Esophagus muscularis mucosa (tissue), 4 donors: Measurements from ENCODE around the gene MCM7. TPM values are rescaled to one million over a fixed set of nuclear protein-coding genes. Genes with fewer than 3 reads are reported as not detected.

Experiments used
- DNase-seq: peaks from one replicate; pipeline ENCODE4 v3.0.0-alpha.2; 2017; ENCODE audit errors: extremely low spot score
- H3K27ac ChIP-seq, 4 donors: fragments of 200-600 bp; sonication (generic); replicated peaks in 1 of 4; 1 replicate in 3 of 4; 2 replicates in 1 of 4; pipeline ENCODE4 v1.5.1; 2016 to 2019; ENCODE audit warnings: mild to moderate bottlenecking in 1 of 4
- H3K27me3 ChIP-seq, 4 donors: fragments of 200-600 bp; sonication (generic); one replicate each; pipeline versions ENCODE4 v1.5.1 to v1.6.0; 2016 to 2019
- H3K36me3 ChIP-seq, 4 donors: fragments of 200-600 bp; sonication (generic); one replicate each; pipeline ENCODE4 v1.5.1; 2016 to 2019
- H3K4me1 ChIP-seq, 4 donors: fragments of 200-600 bp; sonication (generic); one replicate each; pipeline ENCODE4 v1.5.1; 2016 to 2019
- H3K4me3 ChIP-seq, 4 donors: fragments of 200-600 bp; sonication (generic); 1 replicate in 2 of 4; 2 replicates in 2 of 4; pipeline ENCODE4 v1.5.1; 2016 to 2019; ENCODE audit warnings: mild to moderate bottlenecking in 4 of 4, moderate library complexity in 1 of 4
- H3K9me3 ChIP-seq, 4 donors: fragments of 200-600 bp; sonication (generic); 1 replicate in 3 of 4; 2 replicates in 1 of 4; pipeline ENCODE4 v1.5.1; 2016 to 2019
- CTCF ChIP-seq, 3 experiments: fragments of 200-600 bp in 2 of 3; fragments of 450-650 bp in 1 of 3; sonication (generic) in 2 of 3; IDR thresholded peaks; one replicate each; pipeline ENCODE4 v1.5.1; 2017 to 2019; ENCODE audit warnings: antibody characterized with exemption in 3 of 3, mild to moderate bottlenecking in 2 of 3, moderate library complexity in 1 of 3
- EP300 ChIP-seq: sonication (generic); formaldehyde crosslinking; IDR thresholded peaks from one replicate; pipeline ENCODE4 v1.6.1; 2017; ENCODE audit warnings: antibody characterized with exemption
- POLR2A ChIP-seq: fragments of 450-650 bp; IDR thresholded peaks from one replicate; pipeline ENCODE4 v1.6.1; 2017; ENCODE audit warnings: antibody characterized with exemption, moderate library complexity, mild to moderate bottlenecking, low read depth
- POLR2AphosphoS5 ChIP-seq, 2 donors: sonication (generic); formaldehyde crosslinking; IDR thresholded peaks; one replicate each; pipeline ENCODE4 v1.6.1; 2017; ENCODE audit warnings: antibody characterized with exemption in 2 of 2
- WGBS: methylation state at CpG from one replicate; pipeline ENCODE4 v1.1.5; 2018; 5-methylcytosine and 5-hydroxymethylcytosine counted together
- intact Hi-C: fragments of 100-400 bp; cut with DNase I; formaldehyde crosslinking; loops from one replicate; pipeline ENCODE4 v1.15.1; 2023
- total RNA-seq, 4 donors: library from RNA; depleted of rRNA; stranded (reverse); fragments of >200 nt; gene quantifications; one replicate each; pipeline versions ENCODE4 v1.1.0 to v1.2.1, GENCODE V29; 2016

Gene MCM7
- total RNA-seq, 4 donors from 2014 or later: 35.3 to 60.3 (median 41.1) TPM

- Histone ChIP-seq H3K36me3 (peaks cover 48 to 85% (median 82%) of the 10 kb centered on the region in 4 donors), H3K4me3 (no peak overlapping the region), H3K4me1 (peaks cover 14 to 17% (median 15%) of the 10 kb centered on the region in 4 donors), H3K9me3 (no peaks in the 10 kb centered on the region), H3K27me3 (no peaks in the 10 kb centered on the region), H3K27ac (no peak overlapping the region)
- TF ChIP-seq POLR2A: no peak
- no peak for TF ChIP-seq EP300
- TF ChIP-seq POLR2AphosphoS5 (IDR thresholded peaks at IDR 0.05): no peak
- TF ChIP-seq CTCF (IDR thresholded peaks at IDR 0.05): no peak
- DNase-seq: no peak
- intact Hi-C loops: no loop called here
- WGBS: 89% methylated on average over 11 of the region's 11 CpGs
Observed at GRCh38 chr7:100061518-100062193, 39.5 kb downstream of the MCM7 start.

- Histone ChIP-seq H3K9me3 (no peaks in the 10 kb centered on the region), H3K4me3 (no peak overlapping the region), H3K4me1 (no peaks in the 10 kb centered on the region), H3K27ac (no peak overlapping the region), H3K27me3 (no peaks in the 10 kb centered on the region), H3K36me3 (peaks cover 44 to 85% (median 75%) of the 10 kb centered on the region in 4 donors)
- DNase-seq: no peak
- TF ChIP-seq EP300 (no peak), CTCF (IDR thresholded peaks at IDR 0.05) (no peak), POLR2AphosphoS5 (IDR thresholded peaks at IDR 0.05) (no peak), POLR2A (no peak)
- intact Hi-C loops: no loop called here
- WGBS: 84% methylated on average over 5 of the region's 5 CpGs
Observed at GRCh38 chr7:100059251-100059739, 41.9 kb downstream of the MCM7 start.

- no peak for TF ChIP-seq POLR2AphosphoS5 (IDR thresholded peaks at IDR 0.05)
- TF ChIP-seq EP300: no peak
- no peak for TF ChIP-seq POLR2A
- TF ChIP-seq CTCF (IDR thresholded peaks at IDR 0.05): no peak
- no peak for DNase-seq
- Histone ChIP-seq H3K27ac (no peak overlapping the region), H3K27me3 (no peaks in the 10 kb centered on the region), H3K4me1 (peaks cover 0 to 17% (median 6%) of the 10 kb centered on the region in 4 donors), H3K36me3 (peaks cover 31 to 70% (median 53%) of the 10 kb centered on the region in 4 donors), H3K9me3 (no peaks in the 10 kb centered on the region), H3K4me3 (no peak overlapping the region)
- WGBS: 93% methylated on average over 10 of the region's 10 CpGs
- intact Hi-C loops: no loop called here
Observed at GRCh38 chr7:100057006-100057405, 44.2 kb downstream of the MCM7 start.

DNA sequence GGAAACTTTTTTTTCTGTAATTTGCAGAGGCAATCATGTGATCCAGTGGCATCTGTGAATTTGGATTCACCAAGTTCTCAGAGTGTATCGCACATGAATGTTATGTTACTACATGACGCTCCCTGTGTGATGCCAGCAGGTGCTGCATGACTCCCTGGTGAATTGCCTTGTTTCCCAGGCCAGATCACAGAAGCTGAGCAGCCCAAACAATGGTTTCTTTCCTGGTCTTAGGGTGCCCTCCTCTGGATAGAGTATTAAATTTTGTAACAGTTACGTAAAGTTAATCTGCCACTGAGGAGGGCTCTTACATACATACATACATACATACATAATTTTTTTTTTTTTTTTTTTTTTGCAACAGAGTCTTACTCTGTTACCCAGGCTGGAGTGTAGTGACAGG, 48.0 kb downstream of the MCM7 start:
- H3K9me3 ChIP-seq: no peaks in the 10 kb centered on the region
- DNase-seq: no peak
- H3K4me1 ChIP-seq: peaks cover 6 to 40% (median 28%) of the 10 kb centered on the region in 4 donors
- no peaks in the 10 kb centered on the region for H3K27me3 ChIP-seq
- WGBS: 55% methylated on average over 3 of the region's 3 CpGs
- H3K4me3 ChIP-seq: no peak overlapping the region
- intact Hi-C loops: loop anchor here (5.0 kb wide), 1 partner anchor 36 kb away; the partner anchor contains the start of gene ZKSCAN1
- H3K27ac ChIP-seq: no peak overlapping the region
- peaks cover 14 to 33% (median 17%) of the 10 kb centered on the region in 4 donors for H3K36me3 ChIP-seq
- TF ChIP-seq EP300 (no peak), CTCF (IDR thresholded peaks at IDR 0.05) (peak in 2 of 3 experiments; percentile 14 to 31)
